Measurements from ENCODE around the gene HEPH. TPM values are rescaled to one million over a fixed set of nuclear protein-coding genes. Genes with fewer than 3 reads are reported as not detected.
"Not testable (repeated sequence)": the region's sequence is repeated elsewhere in the genome, so short reads cannot be mapped to it uniquely, and the experiment has no call there.

Gene HEPH
- total RNA-seq, 2 experiments from 2014 or later = not detected

DNA sequence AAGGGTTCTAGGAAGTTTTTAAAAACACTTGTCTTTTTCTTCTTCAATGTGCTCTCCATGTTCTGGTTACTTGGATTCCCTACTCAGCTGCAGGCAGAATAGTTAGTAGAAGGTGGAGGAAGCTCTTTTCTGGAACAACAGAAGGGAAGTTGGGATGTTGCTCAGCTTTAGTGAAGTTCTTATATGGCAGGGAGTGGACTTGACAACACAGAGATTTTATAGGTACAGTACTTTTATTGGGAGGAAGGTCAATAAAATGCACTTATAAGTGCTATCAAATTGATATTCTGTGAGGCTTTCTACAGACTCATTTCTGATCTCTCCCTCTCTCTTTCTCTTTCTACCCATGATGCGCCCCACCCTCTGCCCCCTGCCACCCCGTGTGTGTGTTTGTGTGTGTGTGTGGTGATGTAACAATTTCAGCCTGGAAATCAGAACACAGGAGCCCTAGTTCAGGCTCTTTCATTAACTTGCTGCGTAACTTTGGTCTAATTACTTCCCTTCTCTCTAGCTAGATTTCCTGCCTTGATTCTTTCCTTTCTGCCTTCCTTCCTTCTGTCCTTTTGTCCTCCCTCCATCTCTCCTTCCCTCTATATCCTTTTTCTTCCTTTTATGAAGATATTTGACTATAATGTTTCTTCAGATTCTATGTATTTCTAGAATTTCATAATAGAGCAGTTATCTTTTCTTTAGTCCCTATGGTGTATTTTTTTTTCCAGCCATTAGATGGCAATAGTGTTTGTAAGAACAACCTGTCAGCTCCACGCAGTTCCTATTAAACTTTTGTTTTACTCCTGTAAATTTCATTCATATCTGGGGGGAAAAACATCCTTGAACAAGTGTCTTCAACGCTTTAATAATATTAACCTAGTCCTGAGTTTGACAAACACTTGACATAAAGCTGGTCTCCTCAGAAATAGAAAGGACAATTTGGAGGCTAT lies 37.1 kb downstream of the HEPH start:
- ChIA-PET CTCF (interaction anchor here (1.2 kb wide), 1 partner anchor 528 kb away, joined by 5 read pairs; no protein-coding TSS in a partner anchor), POLR2A (no interaction called here)

- CTCF ChIA-PET = no interaction called here
- POLR2A ChIA-PET = no interaction called here
These were observed 39.1 kb downstream of the HEPH start for GRCh38 chrX:66203114-66203513.

GRCh38 chrX:66221856-66222255 lies 57.8 kb downstream of the HEPH start:
- ChIA-PET CTCF (no interaction called here), POLR2A (no interaction called here)

DNA sequence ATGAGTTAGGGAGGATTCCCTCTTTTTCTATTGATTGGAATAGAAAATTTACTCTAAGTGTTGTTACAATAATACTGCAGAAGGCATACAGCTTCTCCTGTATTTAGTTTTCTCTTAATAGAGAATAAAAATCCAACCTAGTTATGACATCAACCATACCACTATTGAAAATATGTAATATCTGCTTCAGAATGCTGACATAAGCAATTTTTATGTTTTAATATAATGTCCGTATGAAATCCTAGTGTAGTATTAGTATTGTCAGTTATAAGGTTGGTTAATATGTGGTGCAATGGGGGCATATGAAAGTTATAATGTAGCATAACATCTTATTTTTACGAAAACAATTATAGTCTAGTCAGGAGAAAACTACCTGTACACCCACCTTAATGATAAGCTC lies 68.2 kb downstream of the HEPH start:
- POLR2A ChIA-PET = no interaction called here
- CTCF ChIA-PET = no interaction called here

- CTCF ChIA-PET = no interaction called here
- POLR2A ChIA-PET = no interaction called here
These were observed 69.2 kb downstream of the HEPH start for GRCh38 chrX:66233209-66233608.

DNA sequence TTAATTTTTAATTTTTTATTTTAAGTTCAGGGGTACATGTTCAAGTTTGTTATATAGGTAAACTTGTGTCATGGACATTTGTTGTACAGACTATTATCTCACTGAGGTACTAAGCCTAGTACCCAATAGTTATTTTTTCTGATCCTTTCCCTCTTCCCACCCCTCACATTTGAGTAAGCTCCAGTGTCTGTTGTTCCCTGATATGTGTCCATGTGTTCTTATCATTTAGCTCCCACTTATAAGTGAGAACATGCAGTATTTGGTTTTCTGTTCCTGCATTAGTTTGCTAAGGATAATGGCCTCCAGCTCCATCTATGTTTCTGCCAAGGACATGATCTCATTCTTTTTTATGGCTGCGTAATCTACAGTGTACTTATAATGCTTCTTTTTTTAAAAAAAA lies 69.9 kb downstream of the HEPH start:
- CTCF ChIA-PET, POLR2A ChIA-PET: not testable (repeated sequence)

DNA sequence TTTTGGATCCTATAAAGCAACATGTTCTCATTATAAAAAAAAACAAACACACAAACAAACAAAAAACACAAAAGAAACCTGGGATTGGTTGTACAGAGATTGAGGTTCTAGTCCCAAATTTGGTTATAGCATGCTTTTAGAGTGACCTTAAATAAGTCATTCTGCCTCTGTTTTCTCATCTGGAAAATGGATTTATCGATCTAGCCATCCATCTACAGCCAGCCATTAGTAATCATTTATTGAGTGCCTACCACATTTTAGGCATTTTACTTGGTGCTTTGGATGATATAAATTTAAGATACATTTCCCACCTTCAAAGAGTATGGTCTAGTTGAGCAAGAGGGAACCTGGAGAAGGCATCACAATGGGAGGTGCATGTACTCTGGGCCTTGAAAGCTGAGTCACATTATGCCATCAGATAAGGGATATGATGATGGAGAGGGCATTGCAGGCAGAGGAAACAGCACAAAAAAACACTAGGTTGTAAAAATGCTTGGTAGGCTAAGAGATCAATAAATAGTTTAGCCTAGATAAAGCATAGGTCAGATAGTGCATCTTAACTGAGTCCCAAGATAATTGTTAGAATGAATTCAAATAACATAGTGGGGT lies 91.4 kb downstream of the HEPH start:
- CTCF ChIA-PET = no interaction called here
- POLR2A ChIA-PET = no interaction called here

GRCh38 chrX:66262807-66263206 lies 98.8 kb downstream of the HEPH start:
- POLR2A ChIA-PET = no interaction called here
- CTCF ChIA-PET = no interaction called here

Other genes starting within 250 kb of the HEPH start
- gene VSIG4, start 124.2 kb upstream of the HEPH start, total RNA-seq = not detected

Data from activated CD8-positive, alpha-beta memory T cell treated with anti-CD3 and anti-CD28 coated beads for 36 hours (primary cell).